ENCODE results near the gene SYNE1.
"Not testable (repeated sequence)": the region's sequence is repeated elsewhere in the genome, so short reads cannot be mapped to it uniquely, and the experiment has no call there.

Gene SYNE1

GRCh38 chr6:152423216-152424103 is 213.7 kb downstream of the SYNE1 start:
- no peak for DNase-seq (ENCODE audit: low spot score)

DNA sequence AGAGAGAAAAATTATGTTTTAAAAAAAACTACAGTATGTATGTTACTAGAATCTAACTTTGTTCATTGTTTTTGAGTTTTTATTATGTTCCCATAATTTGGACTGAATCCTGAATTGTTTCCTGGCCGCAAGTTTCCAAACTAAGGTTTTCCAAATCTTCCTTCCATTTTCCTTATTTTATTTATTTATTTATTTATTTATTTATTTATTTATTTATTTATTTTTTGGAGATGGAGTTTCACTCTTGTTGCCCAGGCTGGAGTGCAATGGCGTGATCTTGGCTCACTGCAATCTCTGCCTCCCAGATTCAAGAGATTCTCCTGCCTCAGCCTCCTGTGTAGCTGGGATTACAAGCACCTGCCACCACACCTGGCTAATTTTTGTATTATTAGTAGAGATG is 215.7 kb downstream of the SYNE1 start:
- DNase-seq (ENCODE audit: low spot score), result not testable (repeated sequence)

DNA sequence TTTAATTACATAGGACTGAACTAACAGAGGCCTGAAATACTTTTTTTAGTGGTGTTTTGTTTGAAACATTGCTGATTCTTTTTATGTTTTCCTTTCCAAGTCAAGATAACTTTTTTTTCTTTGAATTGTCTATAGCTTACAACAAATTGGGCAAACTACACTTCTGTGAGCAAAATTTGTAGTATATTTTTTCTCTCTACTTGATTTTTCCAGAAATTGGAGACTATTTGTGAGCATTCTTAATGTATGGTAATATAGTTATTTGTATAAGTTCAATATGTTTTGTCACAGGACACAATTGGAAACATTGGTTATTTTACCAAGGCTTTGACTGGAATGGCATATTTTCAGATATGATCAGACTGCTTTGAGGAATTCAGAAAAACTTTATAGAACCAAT is 216.5 kb downstream of the SYNE1 start:
- no peak for DNase-seq (ENCODE audit: low spot score)

DNA sequence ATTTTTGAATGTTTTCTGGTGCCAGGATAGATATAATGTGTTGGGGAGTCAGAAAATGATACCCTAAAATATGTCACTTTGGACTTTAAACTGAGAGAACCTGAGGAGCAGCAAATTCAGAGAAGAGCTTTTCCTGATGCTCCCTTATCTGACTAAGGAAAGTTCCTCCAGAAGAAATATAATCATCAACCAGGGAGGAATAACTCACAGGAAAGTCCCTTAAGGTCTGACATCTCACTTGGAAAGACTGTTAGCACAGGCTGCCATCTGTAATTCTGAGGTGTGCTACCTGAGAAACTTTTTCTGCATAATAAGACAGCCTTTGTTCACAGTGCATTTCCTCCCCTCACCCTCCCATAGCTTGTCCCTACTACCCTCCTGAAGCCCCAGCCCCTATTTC is 218.6 kb downstream of the SYNE1 start:
- DNase-seq (ENCODE audit: low spot score), result no peak

GRCh38 chr6:152416652-152417051 is 220.5 kb downstream of the SYNE1 start:
- DNase-seq (ENCODE audit: low spot score), result no peak

DNA sequence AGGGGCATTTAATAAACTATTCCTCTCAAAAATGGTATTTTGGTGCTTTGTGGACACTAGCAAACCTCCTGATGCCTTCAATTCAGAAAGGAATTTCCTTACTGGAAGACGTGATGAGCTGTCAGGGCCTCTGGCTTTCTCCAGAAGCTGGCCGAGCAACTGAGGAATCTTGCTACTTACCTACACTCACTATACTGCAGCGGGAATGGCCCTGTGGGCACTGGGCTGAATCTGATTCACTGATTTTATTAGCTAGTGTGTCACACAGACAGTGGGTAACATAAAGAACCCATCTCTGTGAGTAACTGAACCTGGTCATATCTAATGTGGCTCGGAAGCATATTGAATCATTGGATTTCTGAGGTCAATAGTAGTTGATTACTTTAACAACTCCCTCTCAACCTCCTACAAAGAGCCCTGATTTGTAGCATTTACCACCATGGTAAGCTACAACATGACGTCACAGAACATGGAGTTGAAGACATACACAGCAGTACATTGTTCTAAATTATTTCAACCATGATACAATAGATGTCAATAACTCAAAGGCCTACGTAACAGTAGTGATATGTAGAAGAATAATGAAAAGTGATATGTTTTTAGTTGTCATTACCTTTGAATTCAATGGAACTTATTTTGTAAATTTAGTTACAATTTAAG is 232.1 kb downstream of the SYNE1 start:
- no peak for DNase-seq (ENCODE audit: low spot score)

DNA sequence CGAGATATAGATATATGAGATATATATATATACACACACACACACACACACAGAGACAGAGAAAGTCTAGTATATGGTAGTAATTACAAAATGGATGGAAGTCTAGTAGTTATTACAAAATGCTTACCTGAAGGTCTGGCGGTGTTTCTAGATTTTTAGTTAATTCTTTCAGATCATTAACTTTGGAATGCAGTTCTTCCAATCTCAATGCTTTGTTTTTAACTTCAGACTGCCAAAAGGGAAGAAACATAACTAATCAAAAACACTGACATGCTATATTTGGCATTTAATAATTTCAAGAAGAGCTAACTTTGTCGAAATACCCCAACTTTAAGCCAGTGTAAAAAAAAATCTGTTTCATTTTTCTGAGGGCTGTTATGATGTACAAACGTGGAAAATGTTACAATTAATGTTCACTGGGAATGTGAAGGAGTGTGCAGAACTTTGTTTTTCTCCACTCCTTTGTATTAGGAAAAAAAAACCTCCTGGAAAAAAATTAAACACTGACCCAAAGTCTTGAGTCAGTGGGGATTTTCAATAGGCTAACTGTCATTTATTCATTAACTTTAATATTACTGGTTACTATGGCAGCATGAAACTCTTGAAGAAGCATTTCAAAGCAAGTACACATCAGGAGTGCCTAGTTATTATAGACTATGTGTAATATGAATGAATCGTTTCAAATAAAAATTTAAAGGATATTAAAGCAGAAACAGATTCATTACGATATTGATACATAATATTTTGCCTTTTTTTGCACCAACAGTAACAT is 232.9 kb downstream of the SYNE1 start:
- DNase-seq (ENCODE audit: low spot score), result no peak

GRCh38 chr6:152402791-152403190 is 234.4 kb downstream of the SYNE1 start:
- no peak for DNase-seq (ENCODE audit: low spot score)

DNA sequence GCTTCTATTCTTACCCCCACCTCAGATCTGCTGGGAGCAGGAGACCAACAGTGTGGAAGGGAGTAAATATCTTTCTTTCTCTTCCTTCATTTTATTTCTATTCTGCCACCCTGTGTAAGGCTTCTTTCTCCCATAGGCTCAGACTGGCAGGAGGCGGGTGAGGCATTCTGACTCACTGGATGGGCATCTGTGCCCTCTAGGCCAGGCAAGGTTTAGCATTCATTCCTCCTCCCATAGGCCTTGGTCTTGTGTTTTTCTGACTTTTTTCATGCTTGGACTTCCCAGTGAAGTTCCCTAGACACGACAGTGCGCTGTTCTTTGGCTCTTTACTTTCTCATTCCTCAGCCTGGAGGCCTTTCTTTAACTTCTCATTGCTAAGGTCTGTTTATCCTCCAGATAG is 235.2 kb downstream of the SYNE1 start:
- peak; percentile 68 for DNase-seq (ENCODE audit: low spot score)

- DNase-seq (ENCODE audit: low spot score), result no peak
These were observed 237.8 kb downstream of the SYNE1 start for GRCh38 chr6:152399399-152399798.

GRCh38 chr6:152398993-152399392 is 238.2 kb downstream of the SYNE1 start:
- no peak for DNase-seq (ENCODE audit: low spot score)

GRCh38 chr6:152398316-152398715 is 238.8 kb downstream of the SYNE1 start:
- DNase-seq (ENCODE audit: low spot score), result no peak

- no peak for DNase-seq (ENCODE audit: low spot score)
These were observed 242.9 kb downstream of the SYNE1 start for GRCh38 chr6:152394303-152394702.

GRCh38 chr6:152391179-152391880 is 245.8 kb downstream of the SYNE1 start:
- DNase-seq (ENCODE audit: low spot score), result no peak

GRCh38 chr6:152387091-152387490 is 250.1 kb downstream of the SYNE1 start:
- no peak for DNase-seq (ENCODE audit: low spot score)

DNA sequence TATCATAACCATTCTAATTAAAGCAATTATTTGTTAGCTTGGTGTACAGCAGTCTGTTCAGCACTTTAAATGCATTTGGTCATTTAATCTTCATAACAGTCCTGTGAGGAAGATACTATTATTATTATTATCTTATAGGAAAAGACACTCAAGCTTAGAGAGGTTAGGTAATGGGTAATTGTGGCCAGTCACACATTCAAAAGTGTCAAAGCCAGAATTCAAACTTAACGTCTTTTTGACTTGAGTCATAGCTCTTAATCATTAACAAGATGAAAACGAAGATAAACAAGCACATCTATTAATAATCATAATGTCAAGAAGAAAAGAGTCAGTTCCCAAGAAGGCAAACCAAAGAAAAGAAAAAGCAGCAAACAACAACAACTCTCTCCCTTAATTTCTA is 251.0 kb downstream of the SYNE1 start:
- DNase-seq (ENCODE audit: low spot score), result no peak

- peak; percentile 71 for DNase-seq (ENCODE audit: low spot score)
These were observed 255.9 kb downstream of the SYNE1 start for GRCh38 chr6:152380993-152381898.

DNA sequence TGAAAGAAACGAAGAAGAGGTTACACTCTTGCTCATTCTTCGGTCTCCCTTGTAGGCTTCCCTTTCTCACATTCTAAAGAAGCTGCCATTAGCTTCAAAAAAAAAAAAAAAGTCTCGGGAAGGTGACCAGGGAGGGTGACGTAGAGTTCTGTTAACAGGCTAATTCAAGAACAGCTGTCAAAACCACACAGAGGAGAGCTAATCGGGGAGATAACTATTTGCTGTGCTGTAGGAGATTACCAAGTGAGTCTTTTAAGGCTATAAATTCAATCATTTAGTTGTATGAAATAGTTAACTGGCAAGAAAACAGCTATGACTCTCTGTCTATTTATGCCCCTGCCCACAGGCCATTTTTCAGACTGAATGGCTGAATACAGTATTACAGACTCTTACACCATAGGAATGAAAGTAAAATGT is 256.8 kb downstream of the SYNE1 start:
- DNase-seq (ENCODE audit: low spot score), result peak; percentile 26

DNA sequence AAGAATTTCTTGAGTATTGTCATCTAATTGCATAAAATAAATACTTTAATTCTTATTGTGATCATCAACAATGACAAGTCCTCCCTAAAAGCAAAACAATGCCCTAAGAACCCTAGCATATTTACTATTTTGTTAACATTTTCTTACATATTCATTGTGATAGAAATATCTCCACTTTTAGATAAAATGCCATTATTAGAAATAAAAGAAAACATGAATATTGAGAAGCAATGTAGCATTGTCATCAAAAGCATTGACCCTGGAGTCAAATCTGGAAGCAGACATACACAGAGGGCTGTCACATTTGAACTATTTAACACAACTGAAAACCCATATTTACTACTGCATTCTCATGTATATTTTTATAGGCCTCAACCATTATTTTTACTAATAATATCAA is 257.7 kb downstream of the SYNE1 start:
- DNase-seq (ENCODE audit: low spot score), result no peak

DNA sequence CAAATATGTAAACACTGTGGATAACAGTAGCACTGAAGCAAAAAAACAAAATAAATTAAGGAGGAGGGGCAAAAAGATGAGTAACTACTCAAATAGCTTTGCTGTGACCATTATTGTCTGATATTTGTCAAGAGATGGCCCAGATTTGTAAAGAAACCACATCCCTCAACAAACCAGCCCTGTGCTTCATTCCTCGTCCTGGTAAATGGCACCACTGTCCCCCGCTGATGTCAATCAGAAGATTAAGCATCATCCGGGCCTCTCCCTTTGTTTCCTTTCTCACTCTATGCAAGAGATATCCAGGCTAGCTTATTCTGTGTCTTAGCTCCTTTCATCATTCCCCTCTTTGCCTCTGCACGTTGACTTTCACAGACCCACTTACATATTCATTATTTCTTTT is 259.0 kb downstream of the SYNE1 start:
- DNase-seq (ENCODE audit: low spot score), result peak; percentile 9

DNA sequence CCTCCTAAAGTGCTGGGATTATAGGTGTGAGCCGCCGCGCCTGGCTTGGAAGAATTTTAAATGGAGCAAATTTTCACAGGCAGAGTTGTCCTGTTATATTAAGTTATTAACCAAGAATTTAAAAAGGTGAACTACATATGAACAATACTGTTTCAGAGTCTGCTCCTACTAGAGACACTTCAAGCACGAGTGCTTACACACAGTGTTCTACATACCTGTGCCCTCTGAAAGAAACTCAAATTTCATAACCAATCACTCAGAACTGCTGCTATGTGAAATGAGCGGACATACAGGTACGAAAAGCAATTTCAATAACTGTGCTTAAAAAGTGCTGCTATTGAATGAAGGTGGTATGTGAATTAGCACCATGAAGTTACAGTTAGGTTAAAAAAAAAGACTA is 262.0 kb downstream of the SYNE1 start:
- no peak for DNase-seq (ENCODE audit: low spot score)

All from COLO829 (cell line).